Mucosa of stomach (tissue), 1 donor: ENCODE results near the gene FAM114A2.

Experiments
- H3K27me3 ChIP-seq: one replicate; pipeline ENCODE4 v1.7.0; 2013; ENCODE audit warnings: mild to moderate bottlenecking, low read length; ENCODE audit not compliant: control insufficient read depth, insufficient read depth
- H3K36me3 ChIP-seq: one replicate; pipeline ENCODE4 v1.7.0; 2013; ENCODE audit warnings: low read length; ENCODE audit not compliant: control insufficient read depth, insufficient read depth
- H3K4me1 ChIP-seq: one replicate; pipeline ENCODE4 v1.7.0; 2013; ENCODE audit warnings: mild to moderate bottlenecking, low read length; ENCODE audit not compliant: control insufficient read depth, insufficient read depth
- H3K4me3 ChIP-seq: one replicate; pipeline ENCODE4 v1.7.0; 2013; ENCODE audit warnings: low read length
- H3K9ac ChIP-seq: one replicate; pipeline ENCODE4 v1.7.0; 2013; ENCODE audit warnings: mild to moderate bottlenecking, low read length, moderate library complexity
- H3K9me3 ChIP-seq: one replicate; pipeline ENCODE4 v1.7.0; 2013; ENCODE audit warnings: mild to moderate bottlenecking, low read length, moderate library complexity; ENCODE audit not compliant: control insufficient read depth
- donor health status: Pancreatic carcinoma.

FAM114A2 gene

GRCh38 chr5:153959134-153959957 is 79.4 kb downstream of the FAM114A2 start:
- H3K9me3 ChIP-seq, result no peaks in the 10 kb centered on the region
- no peak overlapping the region for H3K9ac ChIP-seq
- H3K27me3 ChIP-seq, result no peaks in the 10 kb centered on the region

GRCh38 chr5:153957205-153957604 is 81.5 kb downstream of the FAM114A2 start:
- Histone ChIP-seq H3K9ac (no peak overlapping the region), H3K9me3 (no peaks in the 10 kb centered on the region), H3K4me3 (no peak overlapping the region), H3K4me1 (no peaks in the 10 kb centered on the region), H3K27me3 (no peaks in the 10 kb centered on the region), H3K36me3 (no peaks in the 10 kb centered on the region)

More at GRCh38 chr5:153959134-153959957, 79.4 kb downstream of the FAM114A2 start:
- H3K4me3 ChIP-seq, result no peak overlapping the region
- no peaks in the 10 kb centered on the region for H3K36me3 ChIP-seq
- no peaks in the 10 kb centered on the region for H3K4me1 ChIP-seq

- no peaks in the 10 kb centered on the region for H3K27me3 ChIP-seq
- no peak overlapping the region for H3K9ac ChIP-seq
- H3K9me3 ChIP-seq, result no peaks in the 10 kb centered on the region
- H3K36me3 ChIP-seq, result no peaks in the 10 kb centered on the region
- no peak overlapping the region for H3K4me3 ChIP-seq
- H3K4me1 ChIP-seq, result no peaks in the 10 kb centered on the region
Measured at GRCh38 chr5:153953411-153953810, 85.3 kb downstream of the FAM114A2 start.

GRCh38 chr5:153952893-153953292 is 85.8 kb downstream of the FAM114A2 start:
- Histone ChIP-seq H3K36me3 (no peaks in the 10 kb centered on the region), H3K9me3 (no peaks in the 10 kb centered on the region), H3K27me3 (no peaks in the 10 kb centered on the region), H3K4me3 (no peak overlapping the region), H3K4me1 (no peaks in the 10 kb centered on the region), H3K9ac (no peak overlapping the region)

- Histone ChIP-seq H3K4me1 (no peaks in the 10 kb centered on the region), H3K9me3 (no peaks in the 10 kb centered on the region), H3K36me3 (no peaks in the 10 kb centered on the region), H3K4me3 (no peak overlapping the region), H3K9ac (no peak overlapping the region), H3K27me3 (no peaks in the 10 kb centered on the region)
Measured at GRCh38 chr5:153952057-153952456, 86.7 kb downstream of the FAM114A2 start.

- no peak overlapping the region for H3K4me3 ChIP-seq
- no peak overlapping the region for H3K9ac ChIP-seq
- H3K9me3 ChIP-seq, result no peaks in the 10 kb centered on the region
- H3K4me1 ChIP-seq, result no peaks in the 10 kb centered on the region
- no peaks in the 10 kb centered on the region for H3K36me3 ChIP-seq
- H3K27me3 ChIP-seq, result no peaks in the 10 kb centered on the region
Measured at GRCh38 chr5:153941265-153941664, 97.4 kb downstream of the FAM114A2 start.
